ENCODE measurements around the gene TPP1. TPM values are rescaled to one million over a fixed set of nuclear protein-coding genes. Genes with fewer than 3 reads are reported as not detected.

Gene TPP1
- total RNA-seq, 2 donors from 2014 or later: 54.7 to 67.4 TPM

GRCh38 chr11:6609502-6610015 is 9.7 kb downstream of the TPP1 start:
- Mint-ChIP-seq H3K27ac (peak overlapping the region in 1 of 2 donors; percentile 70), H3K9me3 (no peaks in the 10 kb centered on the region), H3K36me3 (peaks cover 27% of the 10 kb centered on the region in 2 donors)
- no peak for ATAC-seq
- peak in 1 of 2 donors; percentile 45 for DNase-seq (ENCODE audit: low spot score in 2 of 2)

- no peak overlapping the region for H3K27ac Mint-ChIP-seq
- H3K9me3 Mint-ChIP-seq: no peaks in the 10 kb centered on the region
- ATAC-seq (no peak), DNase-seq (ENCODE audit: low spot score in 2 of 2) (peak in 1 of 2 donors; percentile 31)
- peaks cover 27% of the 10 kb centered on the region in 2 donors for H3K36me3 Mint-ChIP-seq
These were observed 10.3 kb downstream of the TPP1 start for GRCh38 chr11:6608726-6609501.

- Mint-ChIP-seq H3K9me3 (no peaks in the 10 kb centered on the region), H3K27ac (no peak overlapping the region), H3K36me3 (peaks cover 27% of the 10 kb centered on the region in 2 donors)
- ATAC-seq (no peak), DNase-seq (ENCODE audit: low spot score in 2 of 2) (peak in 1 of 2 donors; percentile 33)
These were observed 11.2 kb downstream of the TPP1 start for GRCh38 chr11:6608011-6608410.

- Mint-ChIP-seq H3K36me3 (peaks cover 27% of the 10 kb centered on the region in 2 donors), H3K9me3 (no peaks in the 10 kb centered on the region), H3K27ac (peak overlapping the region in 1 of 2 donors; percentile 37)
- ATAC-seq (peak in 1 of 2 donors; percentile 9), DNase-seq (ENCODE audit: low spot score in 2 of 2) (no peak)
These were observed 11.9 kb downstream of the TPP1 start for GRCh38 chr11:6607190-6607795.

GRCh38 chr11:6606471-6607189 is 12.6 kb downstream of the TPP1 start:
- Mint-ChIP-seq H3K9me3 (no peaks in the 10 kb centered on the region), H3K36me3 (peaks cover 27 to 32% of the 10 kb centered on the region in 2 donors)
- peak; percentile 27 to 50 for ATAC-seq

GRCh38 chr11:6604790-6605189 is 14.4 kb downstream of the TPP1 start:
- Mint-ChIP-seq H3K27ac (no peak overlapping the region), H3K9me3 (no peaks in the 10 kb centered on the region), H3K36me3 (peaks cover 9 to 20% of the 10 kb centered on the region in 2 donors)
- ATAC-seq: no peak
- no peak for DNase-seq (ENCODE audit: low spot score in 2 of 2)

More at GRCh38 chr11:6606471-6607189, 12.6 kb downstream of the TPP1 start:
- H3K27ac Mint-ChIP-seq: peak overlapping the region in 1 of 2 donors; percentile 87
- DNase-seq (ENCODE audit: low spot score in 2 of 2): peak; percentile 51 to 75

- Mint-ChIP-seq H3K9me3 (no peaks in the 10 kb centered on the region), H3K36me3 (peaks cover 3 to 18% of the 10 kb centered on the region in 2 donors), H3K27ac (no peak overlapping the region)
- peak; percentile 40 to 53 for ATAC-seq
- peak in 1 of 2 donors; percentile 39 for DNase-seq (ENCODE audit: low spot score in 2 of 2)
These were observed 15.1 kb downstream of the TPP1 start for GRCh38 chr11:6604081-6604626.

GRCh38 chr11:6603287-6604080 is 15.7 kb downstream of the TPP1 start, which contains the start of the genes ILK and RRP8:
Gene ILK (plus strand): TSS chr11:6603774. CDS start chr11:6604272, 498 bp downstream.
Gene RRP8 (minus strand): TSS chr11:6603616. CDS start chr11:6603502, 114 bp downstream.
- Mint-ChIP-seq H3K27ac (no peak within 1 kb of the TSS), H3K36me3 (peaks cover 0 to 18% of the 10 kb centered on the region in 2 donors), H3K9me3 (no peaks in the 10 kb centered on the region)
- ATAC-seq: peak; percentile 67 to 85
- peak; percentile 79 to 85 for DNase-seq (ENCODE audit: low spot score in 2 of 2)

- H3K27ac Mint-ChIP-seq: peak overlapping the region in 1 of 2 donors; percentile 65
- H3K9me3 Mint-ChIP-seq: no peaks in the 10 kb centered on the region
- DNase-seq (ENCODE audit: low spot score in 2 of 2): no peak
- peaks cover 5 to 27% of the 10 kb centered on the region in 2 donors for H3K36me3 Mint-ChIP-seq
- no peak for ATAC-seq
These were observed 16.9 kb downstream of the TPP1 start for GRCh38 chr11:6602096-6602940.

- peak in 1 of 2 donors; percentile 1 for DNase-seq (ENCODE audit: low spot score in 2 of 2)
These were observed 18.2 kb downstream of the TPP1 start for GRCh38 chr11:6601041-6601461.

GRCh38 chr11:6599881-6600390 is 19.3 kb downstream of the TPP1 start:
- H3K27ac Mint-ChIP-seq: peak overlapping the region in 1 of 2 donors; percentile 63
- H3K9me3 Mint-ChIP-seq: no peaks in the 10 kb centered on the region
- ATAC-seq (no peak), DNase-seq (ENCODE audit: low spot score in 2 of 2) (peak in 1 of 2 donors; percentile 1)
- H3K36me3 Mint-ChIP-seq: peaks cover 5 to 34% of the 10 kb centered on the region in 2 donors

More at GRCh38 chr11:6601041-6601461, 18.2 kb downstream of the TPP1 start:
- Mint-ChIP-seq H3K36me3 (peaks cover 5 to 31% of the 10 kb centered on the region in 2 donors), H3K9me3 (no peaks in the 10 kb centered on the region), H3K27ac (no peak overlapping the region)
- no peak for ATAC-seq

- DNase-seq (ENCODE audit: low spot score in 2 of 2) (peak in 1 of 2 donors; percentile 0), ATAC-seq (no peak)
- Mint-ChIP-seq H3K9me3 (no peaks in the 10 kb centered on the region), H3K27ac (peak overlapping the region in 1 of 2 donors; percentile 33), H3K36me3 (peaks cover 5 to 36% of the 10 kb centered on the region in 2 donors)
These were observed 19.8 kb downstream of the TPP1 start for GRCh38 chr11:6599449-6599848.

GRCh38 chr11:6598555-6598954 is 20.7 kb downstream of the TPP1 start:
- peaks cover 5 to 40% of the 10 kb centered on the region in 2 donors for H3K36me3 Mint-ChIP-seq
- H3K27ac Mint-ChIP-seq: peak overlapping the region in 1 of 2 donors; percentile 12
- ATAC-seq: no peak
- DNase-seq (ENCODE audit: low spot score in 2 of 2): no peak
- no peaks in the 10 kb centered on the region for H3K9me3 Mint-ChIP-seq

- no peak overlapping the region for H3K27ac Mint-ChIP-seq
- no peaks in the 10 kb centered on the region for H3K9me3 Mint-ChIP-seq
- H3K36me3 Mint-ChIP-seq: peaks cover 5 to 32% of the 10 kb centered on the region in 2 donors
- DNase-seq (ENCODE audit: low spot score in 2 of 2) (no peak), ATAC-seq (no peak)
These were observed 22.9 kb downstream of the TPP1 start for GRCh38 chr11:6596239-6596877.
